ENCODE results near the gene MRGPRX2. TPM values are rescaled to one million over a fixed set of nuclear protein-coding genes. Genes with fewer than 3 reads are reported as not detected.

MRGPRX2 gene
- polyA plus RNA-seq, 3 donors: not detected

DNA sequence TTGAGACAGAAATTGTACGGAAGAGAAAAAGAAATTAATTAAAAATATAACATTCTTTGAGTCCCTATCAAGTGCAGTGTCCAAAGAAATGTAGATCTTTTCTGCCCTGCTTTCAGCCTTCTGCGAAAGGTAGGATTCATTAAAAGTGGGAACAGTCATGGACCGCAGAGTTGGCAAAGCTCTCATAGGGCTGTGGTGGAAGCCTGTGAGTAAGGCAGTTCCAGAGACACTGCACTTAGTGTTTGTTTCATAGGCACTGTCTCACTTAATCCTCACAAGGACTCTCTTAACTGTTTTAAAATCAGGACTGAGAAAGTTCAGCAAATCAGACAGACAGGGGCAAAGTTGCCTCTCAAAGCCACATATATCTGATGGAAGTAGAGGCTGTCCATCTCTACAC, 5.5 kb downstream of the MRGPRX2 start:
- H3K27me3 Mint-ChIP-seq (ENCODE audit: low read depth in 3 of 3): peaks cover 3 to 8% (median 6%) of the 10 kb centered on the region in 3 donors
- no peak for DNase-seq
- 100% methylated on average over 1 of the region's 3 CpGs for whole genome bisulfite sequencing (ENCODE audit: insufficient coverage)
- H2AFZ ChIP-seq (ENCODE audit: insufficient read depth, low read depth, low read length, poor library complexity, severe bottlenecking): no peak overlapping the region
- no peaks in the 10 kb centered on the region for H4K20me1 ChIP-seq (ENCODE audit: insufficient read depth, low read length)
- no peak overlapping the region for H3K4me2 ChIP-seq (replicated peaks; ENCODE audit: extremely low read depth, low read length, poor library complexity, severe bottlenecking)
- H3K4me3 Mint-ChIP-seq: no peak overlapping the region
- TF ChIP-seq CTCF (IDR thresholded peaks at IDR 0.05): no peak
- H3K9me3 ChIP-seq (replicated peaks in 1 of 2; ENCODE audit: control insufficient read depth in 1 of 2, insufficient read depth in 1 of 2, low read length in 2 of 2): no peaks in the 10 kb centered on the region
- intact Hi-C loops (cut with micrococcal nuclease): no loop called here
- H3K4me3 ChIP-seq (replicated peaks in 1 of 3; ENCODE audit: low read depth in 2 of 3, low read length in 3 of 3): no peak overlapping the region
- no peak overlapping the region for H3K9ac ChIP-seq (ENCODE audit: insufficient read depth, low read length, poor library complexity, severe bottlenecking)
- no peak overlapping the region for H3K27ac Mint-ChIP-seq
- no peaks in the 10 kb centered on the region for H3K79me2 ChIP-seq (ENCODE audit: insufficient read depth, low read length)
- no peaks in the 10 kb centered on the region for H3K36me3 Mint-ChIP-seq
- H3K4me1 ChIP-seq (ENCODE audit: control insufficient read depth in 1 of 2, insufficient read depth in 2 of 2, low read length in 2 of 2): no peaks in the 10 kb centered on the region
- peaks cover 0 to 6% (median 2%) of the 10 kb centered on the region in 7 donors for H3K9me3 Mint-ChIP-seq
- no peaks in the 10 kb centered on the region for H3K36me3 ChIP-seq (replicated peaks in 1 of 2; ENCODE audit: control insufficient read depth in 1 of 2, insufficient read depth in 2 of 2, low read length in 2 of 2)
- H3K27ac ChIP-seq (ENCODE audit: low read depth in 1 of 2, low read length in 2 of 2): no peak overlapping the region
- no peaks in the 10 kb centered on the region for H3K4me1 Mint-ChIP-seq
- peaks cover 0 to 6% of the 10 kb centered on the region in 2 donors for H3K27me3 ChIP-seq (ENCODE audit: control insufficient read depth in 2 of 2, insufficient read depth in 2 of 2, low read length in 2 of 2)

DNA sequence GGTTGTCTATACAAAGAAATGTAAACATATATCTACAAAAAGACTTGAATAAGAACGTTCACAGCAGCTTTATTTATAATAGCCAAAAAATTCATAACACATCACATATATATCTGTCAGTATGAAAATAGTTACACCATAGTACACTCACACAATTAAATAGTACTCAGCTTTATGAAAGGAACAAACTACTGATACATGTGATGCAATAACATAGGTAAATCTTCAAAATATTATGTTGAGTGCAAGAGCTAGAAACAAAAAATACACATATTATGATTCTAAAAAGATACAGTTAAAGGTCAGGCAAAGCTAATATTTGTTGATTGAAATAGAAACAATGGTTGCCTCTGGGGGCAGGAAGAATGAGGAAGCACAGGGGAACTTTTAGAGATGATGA, 6.6 kb downstream of the MRGPRX2 start:
- Histone ChIP-seq H3K4me2 (replicated peaks; ENCODE audit: extremely low read depth, low read length, poor library complexity, severe bottlenecking) (no peak overlapping the region), H3K79me2 (ENCODE audit: insufficient read depth, low read length) (no peaks in the 10 kb centered on the region), H3K27me3 (ENCODE audit: control insufficient read depth in 2 of 2, insufficient read depth in 2 of 2, low read length in 2 of 2) (no peaks in the 10 kb centered on the region), H3K4me1 (ENCODE audit: control insufficient read depth in 1 of 2, insufficient read depth in 2 of 2, low read length in 2 of 2) (no peaks in the 10 kb centered on the region), H3K9me3 (replicated peaks in 1 of 2; ENCODE audit: control insufficient read depth in 1 of 2, insufficient read depth in 1 of 2, low read length in 2 of 2) (no peaks in the 10 kb centered on the region), H3K9ac (ENCODE audit: insufficient read depth, low read length, poor library complexity, severe bottlenecking) (no peak overlapping the region), H3K27ac (ENCODE audit: low read depth in 1 of 2, low read length in 2 of 2) (no peak overlapping the region), H3K4me3 (replicated peaks in 1 of 3; ENCODE audit: low read depth in 2 of 3, low read length in 3 of 3) (no peak overlapping the region), H4K20me1 (ENCODE audit: insufficient read depth, low read length) (no peaks in the 10 kb centered on the region), H2AFZ (ENCODE audit: insufficient read depth, low read depth, low read length, poor library complexity, severe bottlenecking) (no peak overlapping the region), H3K36me3 (replicated peaks in 1 of 2; ENCODE audit: control insufficient read depth in 1 of 2, insufficient read depth in 2 of 2, low read length in 2 of 2) (no peaks in the 10 kb centered on the region)
- H3K4me1 Mint-ChIP-seq: no peaks in the 10 kb centered on the region
- TF ChIP-seq CTCF (IDR thresholded peaks at IDR 0.05): no peak
- no peak for DNase-seq
- H3K27me3 Mint-ChIP-seq (ENCODE audit: low read depth in 3 of 3): peaks cover 2 to 6% (median 3%) of the 10 kb centered on the region in 3 donors
- H3K9me3 Mint-ChIP-seq: peaks cover 0 to 7% (median 2%) of the 10 kb centered on the region in 7 donors
- no peaks in the 10 kb centered on the region for H3K36me3 Mint-ChIP-seq
- H3K4me3 Mint-ChIP-seq: no peak overlapping the region
- intact Hi-C loops (cut with micrococcal nuclease): no loop called here
- WGBS (ENCODE audit: insufficient coverage): no CpG with 5 or more reads among the region's 1 CpG
- no peak overlapping the region for H3K27ac Mint-ChIP-seq

Data from CD14-positive monocyte (primary cell).